ENCODE data around the gene ARHGAP6. TPM values are rescaled to one million over a fixed set of nuclear protein-coding genes. Genes with fewer than 3 reads are reported as not detected.
"Not testable (repeated sequence)": the region's sequence is repeated elsewhere in the genome, so short reads cannot be mapped to it uniquely, and the experiment has no call there.

The ARHGAP6 gene
- total and polyA plus RNA-seq, 2 of the 13 experiments (the other 11 are each of a cell fraction or from before 2014, with no cell fraction given): 0.11 TPM; not detected in 1

GRCh38 chrX:11619441-11619840, 46.3 kb downstream of the ARHGAP6 start:
- H3K4me2 ChIP-seq (ENCODE audit: low read depth, low read length): no peak overlapping the region
- no peaks in the 10 kb centered on the region for H4K20me1 ChIP-seq (ENCODE audit: insufficient read depth, low read length)
- H3K27ac ChIP-seq (ENCODE audit: extremely low read length, insufficient read depth, low read length): no peak overlapping the region
- in situ Hi-C loops (cut with HindIII; ENCODE audit: extremely low pct_ligation_motif_present, low pct_unique_long_range_greater_than_20kb): no loop called here
- no peaks in the 10 kb centered on the region for H3K4me1 ChIP-seq (ENCODE audit: insufficient read depth, low read length)
- DNase-seq (ENCODE audit: low spot score): no peak
- no peaks in the 10 kb centered on the region for H3K9me3 ChIP-seq (ENCODE audit: low read length)
- intact Hi-C loops (cut with micrococcal nuclease; ENCODE audit: unreplicated experiment): no loop called here
- TF ChIP-seq NFIC (IDR thresholded peaks at IDR 0.05; ENCODE audit: low read length) (no peak), EP300 (IDR thresholded peaks at IDR 0.05; ENCODE audit: low read depth in 2 of 2, low read length in 2 of 2) (no peak), EP300 (CRISPR knock-in tag; IDR thresholded peaks at IDR 0.05; ENCODE audit: borderline replicate concordance) (no peak), STAT5B (CRISPR knock-in tag; IDR thresholded peaks at IDR 0.05) (no peak), ZBTB37 (CRISPR knock-in tag; IDR thresholded peaks at IDR 0.05) (no peak), KDM4B (CRISPR knock-in tag; IDR thresholded peaks at IDR 0.05) (no peak), DZIP1 (CRISPR knock-in tag; IDR thresholded peaks at IDR 0.05) (no peak), NCOA2 (CRISPR knock-in tag; IDR thresholded peaks at IDR 0.05) (no peak), RAD21 (CRISPR knock-in tag; IDR thresholded peaks at IDR 0.05) (no peak), CEBPB (IDR thresholded peaks at IDR 0.05; ENCODE audit: borderline replicate concordance, low read depth, low read length) (no peak)
- WGBS (ENCODE audit: low lambda C conversion rate): 0% methylated on average over 1 of the region's 1 CpG
- ATAC-seq: no peak
- no peak overlapping the region for H3K9ac ChIP-seq (ENCODE audit: insufficient read depth, low read depth, low read length)
- H3K36me3 ChIP-seq (replicated peaks in 1 of 2; ENCODE audit: control insufficient read depth in 1 of 2, insufficient read depth in 2 of 2, low read length in 2 of 2): no peaks in the 10 kb centered on the region
- H3K27me3 ChIP-seq (ENCODE audit: control insufficient read depth in 1 of 2, insufficient read depth in 2 of 2, low read length in 2 of 2): no peaks in the 10 kb centered on the region
- no TSS peak for BruUV-seq (replicated peaks)
- CTCF ChIA-PET (ENCODE audit: low intra/inter-chr PET ratio, low total read pairs): no interaction called here
- FAIRE-seq: no peak
- H3K79me2 ChIP-seq (ENCODE audit: insufficient read depth, low read length): no peaks in the 10 kb centered on the region
- POLR2A ChIA-PET: no interaction called here
- no peak overlapping the region for H3K4me3 ChIP-seq (replicated peaks in 1 of 3; ENCODE audit: insufficient read depth in 1 of 3, low read depth in 2 of 3, low read length in 3 of 3)
- H2AFZ ChIP-seq (ENCODE audit: low read length): no peak overlapping the region

GRCh38 chrX:11614253-11614652, 51.5 kb downstream of the ARHGAP6 start:
- 0% methylated on average over 3 of the region's 3 CpGs for WGBS (ENCODE audit: low lambda C conversion rate)

More at GRCh38 chrX:11614253-11614652, 51.5 kb downstream of the ARHGAP6 start:
- H3K4me2 ChIP-seq (ENCODE audit: low read depth, low read length); intact Hi-C loops (cut with micrococcal nuclease; ENCODE audit: unreplicated experiment); H4K20me1 ChIP-seq (ENCODE audit: insufficient read depth, low read length); FAIRE-seq; H3K27me3 ChIP-seq (ENCODE audit: control insufficient read depth in 1 of 2, insufficient read depth in 2 of 2, low read length in 2 of 2); H3K36me3 ChIP-seq (replicated peaks in 1 of 2; ENCODE audit: control insufficient read depth in 1 of 2, insufficient read depth in 2 of 2, low read length in 2 of 2); DNase-seq (ENCODE audit: low spot score); H3K9ac ChIP-seq (ENCODE audit: insufficient read depth, low read depth, low read length); H3K79me2 ChIP-seq (ENCODE audit: insufficient read depth, low read length); H3K27ac ChIP-seq (ENCODE audit: extremely low read length, insufficient read depth, low read length); POLR2A ChIA-PET; H3K4me1 ChIP-seq (ENCODE audit: insufficient read depth, low read length); H3K9me3 ChIP-seq (ENCODE audit: low read length); CTCF ChIA-PET (ENCODE audit: low intra/inter-chr PET ratio, low total read pairs); H2AFZ ChIP-seq (ENCODE audit: low read length); ATAC-seq; H3K4me3 ChIP-seq (replicated peaks in 1 of 3; ENCODE audit: insufficient read depth in 1 of 3, low read depth in 2 of 3, low read length in 3 of 3); BruUV-seq (replicated peaks); in situ Hi-C loops (cut with HindIII; ENCODE audit: extremely low pct_ligation_motif_present, low pct_unique_long_range_greater_than_20kb): not testable (repeated sequence)

Data from HepG2 (cell line).